Neural progenitor cell (in vitro differentiated cells): ENCODE results near the gene CHTF18. TPM values are rescaled to one million over a fixed set of nuclear protein-coding genes. Genes with fewer than 3 reads are reported as not detected.
"Not testable (repeated sequence)": the region's sequence is repeated elsewhere in the genome, so short reads cannot be mapped to it uniquely, and the experiment has no call there.

Experiments used
- DNase-seq: peaks from one replicate; pipeline ENCODE4 v3.0.0-alpha.2; 2016; ENCODE audit warnings: low spot score
- H2AFZ ChIP-seq: fragments of 200-600 bp; sonication (generic); replicated peaks from 2 replicates; pipeline ENCODE4 v1.6.1; 2016; ENCODE audit warnings: antibody characterized with exemption
- H3F3A ChIP-seq: fragments of 200-600 bp; sonication (generic); 2 replicates; pipeline ENCODE4 v1.6.1; 2016; ENCODE audit warnings: antibody characterized with exemption, low read depth
- H3K27ac ChIP-seq: fragments of 200-600 bp; sonication (generic); 2 replicates; pipeline ENCODE4 v1.5.1; 2016; ENCODE audit warnings: mild to moderate bottlenecking
- H3K27me3 ChIP-seq: fragments of 200-600 bp; sonication (generic); 2 replicates; pipeline ENCODE4 v1.6.1; 2016; ENCODE audit warnings: mild to moderate bottlenecking, moderate library complexity
- H3K36me3 ChIP-seq: fragments of 200-600 bp; sonication (generic); 2 replicates; pipeline ENCODE4 v1.5.1; 2016
- H3K4me1 ChIP-seq: fragments of 200-600 bp; sonication (generic); 2 replicates; pipeline ENCODE4 v1.6.1; 2016; ENCODE audit warnings: mixed run types
- H3K4me2 ChIP-seq: fragments of 200-600 bp; sonication (generic); 2 replicates; pipeline ENCODE4 v1.6.1; 2016
- H3K4me3 ChIP-seq: fragments of 200-600 bp; sonication (generic); 2 replicates; pipeline ENCODE4 v1.5.1; 2016
- H3K79me2 ChIP-seq: fragments of 200-600 bp; sonication (generic); 2 replicates; pipeline ENCODE4 v1.6.1; 2016; ENCODE audit warnings: low read depth
- H3K9ac ChIP-seq: fragments of 200-600 bp; sonication (generic); 2 replicates; pipeline ENCODE4 v1.6.1; 2016
- H3K9me3 ChIP-seq: fragments of 200-600 bp; sonication (generic); 2 replicates; pipeline ENCODE4 v1.5.1; 2016; ENCODE audit warnings: low read depth
- H4K20me1 ChIP-seq: fragments of 200-600 bp; sonication (generic); 2 replicates; pipeline ENCODE4 v1.6.1; 2016; ENCODE audit warnings: low read depth
- H3K27ac Mint-ChIP-seq: 3 replicates; pipeline ENCODE4 v1.8.0; 2021; ENCODE audit warnings: mixed read lengths
- H3K27me3 Mint-ChIP-seq: 2 replicates; pipeline ENCODE4 v1.8.0; 2022; ENCODE audit warnings: low read depth, mild to moderate bottlenecking, inconsistent platforms, moderate library complexity, mixed read lengths; ENCODE audit not compliant: insufficient read depth
- H3K36me3 Mint-ChIP-seq: 3 replicates; pipeline ENCODE4 v1.8.0; 2021; ENCODE audit warnings: mixed read lengths
- H3K4me1 Mint-ChIP-seq: 3 replicates; pipeline ENCODE4 v1.8.0; 2021; ENCODE audit warnings: mixed read lengths
- H3K4me3 Mint-ChIP-seq: 3 replicates; pipeline ENCODE4 v1.8.0; 2021; ENCODE audit warnings: mild to moderate bottlenecking, moderate library complexity, mixed read lengths
- H3K9me3 Mint-ChIP-seq: 3 replicates; pipeline ENCODE4 v1.8.0; 2020; ENCODE audit warnings: mixed read lengths
- EZH2 ChIP-seq: fragments of 200-600 bp; sonication (generic); IDR thresholded peaks from 2 replicates; pipeline ENCODE4 v1.6.1; 2017; ENCODE audit warnings: antibody characterized with exemption, mild to moderate bottlenecking, moderate library complexity
- EZH2phosphoT487 ChIP-seq: fragments of 200-600 bp; sonication (generic); IDR thresholded peaks from 2 replicates; pipeline ENCODE4 v1.6.1; 2017; ENCODE audit warnings: antibody characterized with exemption
- total RNA-seq: library from RNA; depleted of rRNA; stranded (reverse); fragments of >200 nt; gene quantifications from 2 replicates; pipeline ENCODE4 v1.2.3, GENCODE V29; 2015; ENCODE audit warnings: low replicate concordance
- TF ChIP-seq, protein P1 (sequence below): fragments of 200-600 bp; sonication (generic); IDR thresholded peaks from 2 replicates; pipeline ENCODE4 v1.5.1; 2017; ENCODE audit warnings: antibody characterized with exemption, mild to moderate bottlenecking

The CHTF18 gene
- total RNA-seq, 1 donor from 2014 or later, result 35.6 TPM

DNA sequence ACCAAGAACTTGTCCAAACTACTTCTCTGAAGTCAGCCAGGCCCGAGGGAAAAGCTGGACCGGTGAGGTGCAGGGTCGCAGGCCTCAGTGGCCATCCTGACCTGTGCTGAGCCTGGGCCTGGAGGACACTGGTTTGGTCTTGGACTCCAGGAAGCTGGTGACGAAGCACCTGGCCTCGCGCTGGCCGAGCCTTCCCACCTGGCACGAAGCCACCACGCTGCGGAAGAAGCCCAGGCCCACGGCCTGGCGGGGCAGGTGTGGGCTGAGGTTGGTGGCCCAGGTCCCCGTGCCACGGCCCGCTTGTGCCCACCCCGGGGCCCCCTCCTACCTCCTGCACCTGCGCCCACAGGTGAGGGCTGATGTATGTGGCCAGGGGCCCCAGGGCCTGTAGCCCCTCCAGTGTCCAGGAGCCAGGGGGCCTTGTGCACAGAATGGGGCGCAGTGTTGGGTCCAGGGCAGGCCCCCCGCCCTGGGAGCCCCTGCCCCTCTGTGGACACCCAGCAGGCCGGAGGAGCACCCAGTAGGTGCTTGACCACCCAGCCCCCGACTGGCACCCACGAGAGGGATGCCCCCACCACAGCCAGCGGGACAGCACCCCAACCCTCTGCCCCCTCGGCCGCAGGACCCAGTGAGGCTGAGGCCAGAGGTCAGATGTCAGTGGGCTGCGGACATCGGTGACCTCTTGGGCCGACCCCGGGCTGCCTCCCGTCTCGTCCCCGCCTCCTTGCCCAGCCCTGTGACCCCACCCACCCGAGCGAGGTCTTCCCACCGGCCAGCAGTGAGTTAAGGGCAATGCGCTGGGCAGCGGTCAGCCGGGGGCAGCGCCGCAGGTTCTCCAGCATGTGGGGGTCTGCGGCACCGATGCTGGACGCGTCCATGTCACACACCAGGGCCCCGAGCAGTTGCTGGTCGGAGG lies 14.1 kb upstream of the CHTF18 start:
- Histone ChIP-seq H3K4me2 (no peak overlapping the region), H3K27me3 (peaks cover 16% of the 10 kb centered on the region), H3K9me3 (no peaks in the 10 kb centered on the region), H3K36me3 (no peaks in the 10 kb centered on the region), H3F3A (no peaks in the 10 kb centered on the region), H3K27ac (no peak overlapping the region), H3K4me1 (no peaks in the 10 kb centered on the region), H3K4me3 (no peak overlapping the region), H3K79me2 (no peaks in the 10 kb centered on the region), H4K20me1 (no peaks in the 10 kb centered on the region), H3K9ac (no peak overlapping the region), H2AFZ (no peak overlapping the region)
- Mint-ChIP-seq H3K4me3 (no peak overlapping the region), H3K27ac (no peak overlapping the region), H3K9me3 (no peaks in the 10 kb centered on the region), H3K27me3 (peaks cover 8% of the 10 kb centered on the region), H3K4me1 (peaks cover 4% of the 10 kb centered on the region), H3K36me3 (no peaks in the 10 kb centered on the region)
- no peak for DNase-seq
- TF ChIP-seq EZH2 (no peak), EZH2phosphoT487 (no peak)
- TF ChIP-seq, protein P1, sequence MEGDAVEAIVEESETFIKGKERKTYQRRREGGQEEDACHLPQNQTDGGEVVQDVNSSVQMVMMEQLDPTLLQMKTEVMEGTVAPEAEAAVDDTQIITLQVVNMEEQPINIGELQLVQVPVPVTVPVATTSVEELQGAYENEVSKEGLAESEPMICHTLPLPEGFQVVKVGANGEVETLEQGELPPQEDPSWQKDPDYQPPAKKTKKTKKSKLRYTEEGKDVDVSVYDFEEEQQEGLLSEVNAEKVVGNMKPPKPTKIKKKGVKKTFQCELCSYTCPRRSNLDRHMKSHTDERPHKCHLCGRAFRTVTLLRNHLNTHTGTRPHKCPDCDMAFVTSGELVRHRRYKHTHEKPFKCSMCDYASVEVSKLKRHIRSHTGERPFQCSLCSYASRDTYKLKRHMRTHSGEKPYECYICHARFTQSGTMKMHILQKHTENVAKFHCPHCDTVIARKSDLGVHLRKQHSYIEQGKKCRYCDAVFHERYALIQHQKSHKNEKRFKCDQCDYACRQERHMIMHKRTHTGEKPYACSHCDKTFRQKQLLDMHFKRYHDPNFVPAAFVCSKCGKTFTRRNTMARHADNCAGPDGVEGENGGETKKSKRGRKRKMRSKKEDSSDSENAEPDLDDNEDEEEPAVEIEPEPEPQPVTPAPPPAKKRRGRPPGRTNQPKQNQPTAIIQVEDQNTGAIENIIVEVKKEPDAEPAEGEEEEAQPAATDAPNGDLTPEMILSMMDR, result no peak

- TF ChIP-seq, protein P1, result no peak
- H3K27me3 ChIP-seq, result peaks cover 24% of the 10 kb centered on the region
- Mint-ChIP-seq H3K9me3 (no peaks in the 10 kb centered on the region), H3K27ac (no peak overlapping the region), H3K27me3 (peaks cover 8% of the 10 kb centered on the region), H3K36me3 (no peaks in the 10 kb centered on the region), H3K4me1 (peaks cover 4% of the 10 kb centered on the region), H3K4me3 (no peak overlapping the region)
- H3K4me1 ChIP-seq, result no peaks in the 10 kb centered on the region
- H3K4me2 ChIP-seq, result no peak overlapping the region
- no peaks in the 10 kb centered on the region for H4K20me1 ChIP-seq
- no peak overlapping the region for H2AFZ ChIP-seq
- H3K27ac ChIP-seq, result no peak overlapping the region
- no peak overlapping the region for H3K4me3 ChIP-seq
- H3K9ac ChIP-seq, result no peak overlapping the region
- H3K9me3 ChIP-seq, result no peaks in the 10 kb centered on the region
- no peaks in the 10 kb centered on the region for H3K36me3 ChIP-seq
- H3F3A ChIP-seq, result no peaks in the 10 kb centered on the region
- H3K79me2 ChIP-seq, result no peaks in the 10 kb centered on the region
- DNase-seq, result no peak
Observed at GRCh38 chr16:775236-775796, 13.1 kb upstream of the CHTF18 start.

- H3K79me2 ChIP-seq, H3F3A ChIP-seq, H3K4me3 Mint-ChIP-seq, H3K9ac ChIP-seq, H3K27ac Mint-ChIP-seq, H3K4me1 Mint-ChIP-seq, H4K20me1 ChIP-seq, H3K4me1 ChIP-seq, H2AFZ ChIP-seq, H3K9me3 Mint-ChIP-seq, H3K9me3 ChIP-seq, H3K27me3 Mint-ChIP-seq, DNase-seq, H3K4me2 ChIP-seq, H3K4me3 ChIP-seq, H3K36me3 Mint-ChIP-seq, H3K36me3 ChIP-seq, H3K27ac ChIP-seq: not testable (repeated sequence)
- peaks cover 33% of the 10 kb centered on the region for H3K27me3 ChIP-seq
Observed at GRCh38 chr16:776298-776697, 12.1 kb upstream of the CHTF18 start.

GRCh38 chr16:776824-777223 lies 11.6 kb upstream of the CHTF18 start:
- Histone ChIP-seq H3K9me3 (no peaks in the 10 kb centered on the region), H3K9ac (no peak overlapping the region), H4K20me1 (no peaks in the 10 kb centered on the region), H3K79me2 (no peaks in the 10 kb centered on the region), H3K27me3 (peaks cover 38% of the 10 kb centered on the region), H2AFZ (no peak overlapping the region), H3K27ac (no peak overlapping the region), H3K4me3 (no peak overlapping the region), H3K4me2 (no peak overlapping the region), H3K4me1 (no peaks in the 10 kb centered on the region), H3K36me3 (no peaks in the 10 kb centered on the region), H3F3A (no peaks in the 10 kb centered on the region)
- H3K9me3 Mint-ChIP-seq, result no peaks in the 10 kb centered on the region
- peaks cover 4% of the 10 kb centered on the region for H3K4me1 Mint-ChIP-seq
- no peak overlapping the region for H3K27ac Mint-ChIP-seq
- H3K27me3 Mint-ChIP-seq, result peaks cover 9% of the 10 kb centered on the region
- no peak overlapping the region for H3K4me3 Mint-ChIP-seq
- H3K36me3 Mint-ChIP-seq, result no peaks in the 10 kb centered on the region
- DNase-seq, result no peak
- TF ChIP-seq EZH2, result no peak
- TF ChIP-seq, protein P1, result no peak
